ENCODE results near the gene ANO3.

- TF ChIP-seq GATA3 (IDR thresholded peaks at IDR 0.05; ENCODE audit: low read depth, low read length) (no peak), GATA2 (IDR thresholded peaks at IDR 0.05; ENCODE audit: low read depth, low read length) (no peak)
Measured at GRCh38 chr11:26710489-26710888, 378.6 kb downstream of the ANO3 start.
